Upper lobe of left lung (tissue), 6 donors: ENCODE measurements around the gene HDAC5. TPM values are rescaled to one million over a fixed set of nuclear protein-coding genes. Genes with fewer than 3 reads are reported as not detected.
A peak's percentile ranks its signal among the peaks of the same experiment; 100 is the strongest.

Experiments used
- ATAC-seq, 2 donors: fragments of 200-7000 bp; cut with Tn5 transposase; one replicate each; pipeline ENCODE4 v1.9.1; 2022; ENCODE audit warnings: mild to moderate bottlenecking in 2 of 2, moderate library complexity in 2 of 2; ENCODE audit not compliant: low FRiP score in 2 of 2
- DNase-seq, 2 donors: peaks; one replicate each; pipeline ENCODE4 v3.0.0-alpha.2; 2019 to 2020
- H3K27ac ChIP-seq, 4 donors: fragments of 200-600 bp; sonication (generic); one replicate each; pipeline ENCODE4 v1.5.1; 2016 to 2019
- H3K27me3 ChIP-seq, 4 donors: fragments of 200-600 bp; sonication (generic); one replicate each; pipeline ENCODE4 v1.5.1; 2017 to 2019
- H3K36me3 ChIP-seq, 4 donors: fragments of 200-600 bp; sonication (generic); one replicate each; pipeline ENCODE4 v1.5.1; 2016 to 2019
- H3K4me1 ChIP-seq, 4 donors: fragments of 200-600 bp; sonication (generic); one replicate each; pipeline ENCODE4 v1.5.1; 2018 to 2019
- H3K4me3 ChIP-seq, 4 donors: fragments of 200-600 bp; sonication (generic); one replicate each; pipeline ENCODE4 v1.5.1; 2017 to 2019; ENCODE audit warnings: mild to moderate bottlenecking in 2 of 4, moderate library complexity in 1 of 4
- H3K9me3 ChIP-seq, 4 donors: fragments of 200-600 bp; sonication (generic); one replicate each; pipeline ENCODE4 v1.5.1; 2018 to 2019
- EP300 ChIP-seq, 4 donors: sonication (generic); formaldehyde crosslinking; IDR thresholded peaks; one replicate each; pipeline ENCODE4 v1.5.1; 2017; ENCODE audit warnings: antibody characterized with exemption in 4 of 4, control low read depth in 2 of 4
- POLR2A ChIP-seq, 4 donors: fragments of 450-650 bp; IDR thresholded peaks; one replicate each; pipeline ENCODE4 v1.5.1; 2016 to 2017; ENCODE audit warnings: antibody characterized with exemption in 4 of 4, mild to moderate bottlenecking in 2 of 4
- POLR2AphosphoS5 ChIP-seq, 2 donors: sonication (generic); formaldehyde crosslinking; IDR thresholded peaks; one replicate each; pipeline ENCODE4 v1.5.1; 2017; ENCODE audit warnings: antibody characterized with exemption in 2 of 2
- WGBS, 2 donors: methylation state at CpG; one replicate each; pipeline ENCODE4 v1.1.5; 2017 to 2018; 5-methylcytosine and 5-hydroxymethylcytosine counted together
- total RNA-seq, 6 donors: library from RNA; depleted of rRNA in 4 of 6; stranded (reverse); fragments of >200 nt in 4 of 6; gene quantifications; one replicate each; pipeline versions ENCODE4 v1.1.0 to v1.2.1, GENCODE V29; 2016 to 2021
- TF ChIP-seq, protein P1 (sequence below), 6 experiments: fragments of 450-650 bp in 4 of 6; fragments of 200-600 bp in 2 of 6; sonication (generic) in 2 of 6; IDR thresholded peaks; one replicate each; pipeline ENCODE4 v1.5.1; 2016 to 2019; ENCODE audit warnings: antibody characterized with exemption in 6 of 6
- donor health status: DM: no; HTN: no; CAD: no; lungs with moderate emphysema.
- donor health status: DM: no; HTN: yes; CAD: no; lungs with severe emphysema.

The HDAC5 gene
- total RNA-seq, 6 donors from 2014 or later, result 59.9 to 138 (median 64.9) TPM

DNA sequence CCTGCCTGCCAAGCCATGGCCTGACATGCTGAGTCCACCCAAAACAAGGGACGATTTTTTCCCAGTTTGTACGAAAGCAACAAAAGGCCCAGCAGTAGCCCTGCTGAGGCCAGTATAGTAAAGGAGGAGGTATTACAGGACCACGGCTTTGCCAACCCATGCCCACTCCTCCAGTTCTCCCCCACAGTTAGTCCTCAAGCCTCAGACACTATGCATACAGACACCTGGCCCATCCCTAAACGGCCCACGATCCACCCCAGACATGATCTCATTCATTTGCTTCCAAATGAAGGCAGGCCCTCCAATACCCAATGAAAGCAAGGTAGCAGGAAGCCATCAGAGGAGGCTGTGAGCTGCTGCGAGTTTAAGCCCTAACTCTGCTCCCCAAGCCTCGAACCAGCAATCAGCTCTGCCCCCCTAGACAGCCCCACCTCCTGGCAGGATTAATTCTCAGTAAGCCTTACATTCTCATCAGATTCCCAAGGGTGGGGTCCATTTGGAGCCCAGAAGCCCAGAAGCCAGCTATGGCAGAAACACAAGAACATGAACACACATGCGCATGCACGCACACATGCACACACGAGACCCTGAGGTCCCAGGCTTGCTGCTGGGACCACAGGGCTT, 4.9 kb downstream of the HDAC5 start:
- peaks cover 32 to 51% (median 36%) of the 10 kb centered on the region in 4 donors for H3K4me1 ChIP-seq
- TF ChIP-seq POLR2AphosphoS5 (IDR thresholded peaks at IDR 0.05), result no peak
- no peak for TF ChIP-seq POLR2A (IDR thresholded peaks at IDR 0.05)
- TF ChIP-seq, protein P1, sequence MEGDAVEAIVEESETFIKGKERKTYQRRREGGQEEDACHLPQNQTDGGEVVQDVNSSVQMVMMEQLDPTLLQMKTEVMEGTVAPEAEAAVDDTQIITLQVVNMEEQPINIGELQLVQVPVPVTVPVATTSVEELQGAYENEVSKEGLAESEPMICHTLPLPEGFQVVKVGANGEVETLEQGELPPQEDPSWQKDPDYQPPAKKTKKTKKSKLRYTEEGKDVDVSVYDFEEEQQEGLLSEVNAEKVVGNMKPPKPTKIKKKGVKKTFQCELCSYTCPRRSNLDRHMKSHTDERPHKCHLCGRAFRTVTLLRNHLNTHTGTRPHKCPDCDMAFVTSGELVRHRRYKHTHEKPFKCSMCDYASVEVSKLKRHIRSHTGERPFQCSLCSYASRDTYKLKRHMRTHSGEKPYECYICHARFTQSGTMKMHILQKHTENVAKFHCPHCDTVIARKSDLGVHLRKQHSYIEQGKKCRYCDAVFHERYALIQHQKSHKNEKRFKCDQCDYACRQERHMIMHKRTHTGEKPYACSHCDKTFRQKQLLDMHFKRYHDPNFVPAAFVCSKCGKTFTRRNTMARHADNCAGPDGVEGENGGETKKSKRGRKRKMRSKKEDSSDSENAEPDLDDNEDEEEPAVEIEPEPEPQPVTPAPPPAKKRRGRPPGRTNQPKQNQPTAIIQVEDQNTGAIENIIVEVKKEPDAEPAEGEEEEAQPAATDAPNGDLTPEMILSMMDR (IDR thresholded peaks at IDR 0.05), result no peak
- no peak for TF ChIP-seq EP300 (IDR thresholded peaks at IDR 0.05)
- 65 to 80% methylated on average over 10 of the region's 10 CpGs for WGBS, 2 donors
- DNase-seq (no peak), ATAC-seq (no peak)
- peak overlapping the region in 2 of 4 donors; percentile 22 to 27 for H3K27ac ChIP-seq
- no peaks in the 10 kb centered on the region for H3K9me3 ChIP-seq
- no peaks in the 10 kb centered on the region for H3K27me3 ChIP-seq
- H3K4me3 ChIP-seq, result no peak overlapping the region
- peaks cover 0 to 33% (median 16%) of the 10 kb centered on the region in 4 donors for H3K36me3 ChIP-seq

DNA sequence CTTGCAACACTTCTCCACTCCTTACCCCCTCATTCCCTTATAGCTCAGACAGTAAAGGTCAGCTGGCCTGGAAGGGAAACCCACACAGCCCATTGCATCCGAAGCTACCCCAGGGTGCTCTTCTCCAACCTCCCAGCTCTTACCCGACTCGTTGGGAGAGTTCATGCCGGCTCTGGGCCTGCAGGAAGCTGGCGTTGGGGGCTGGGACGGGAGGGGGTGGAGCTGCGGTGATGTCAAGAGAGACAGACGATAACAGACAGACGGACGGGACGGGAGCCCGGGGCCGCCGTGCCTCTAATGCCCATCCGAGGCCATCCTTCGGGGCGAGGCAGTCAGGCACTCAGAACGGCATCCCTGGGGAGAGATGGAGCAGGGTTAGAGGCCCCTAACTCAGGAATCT, 6.1 kb downstream of the HDAC5 start:
- ATAC-seq (no peak), DNase-seq (peak in 1 of 2 donors; percentile 77)
- peaks cover 33 to 49% (median 37%) of the 10 kb centered on the region in 4 donors for H3K4me1 ChIP-seq
- no peaks in the 10 kb centered on the region for H3K9me3 ChIP-seq
- no peak overlapping the region for H3K27ac ChIP-seq
- WGBS, 2 donors, result 76 to 81% methylated on average over 12 to 18 of the region's 18 CpGs
- TF ChIP-seq EP300 (IDR thresholded peaks at IDR 0.05), result no peak
- TF ChIP-seq POLR2AphosphoS5 (IDR thresholded peaks at IDR 0.05), result no peak
- TF ChIP-seq, protein P1 (IDR thresholded peaks at IDR 0.05), result no peak
- no peak for TF ChIP-seq POLR2A (IDR thresholded peaks at IDR 0.05)
- no peaks in the 10 kb centered on the region for H3K27me3 ChIP-seq
- peaks cover 0 to 33% (median 16%) of the 10 kb centered on the region in 4 donors for H3K36me3 ChIP-seq
- no peak overlapping the region for H3K4me3 ChIP-seq

DNA sequence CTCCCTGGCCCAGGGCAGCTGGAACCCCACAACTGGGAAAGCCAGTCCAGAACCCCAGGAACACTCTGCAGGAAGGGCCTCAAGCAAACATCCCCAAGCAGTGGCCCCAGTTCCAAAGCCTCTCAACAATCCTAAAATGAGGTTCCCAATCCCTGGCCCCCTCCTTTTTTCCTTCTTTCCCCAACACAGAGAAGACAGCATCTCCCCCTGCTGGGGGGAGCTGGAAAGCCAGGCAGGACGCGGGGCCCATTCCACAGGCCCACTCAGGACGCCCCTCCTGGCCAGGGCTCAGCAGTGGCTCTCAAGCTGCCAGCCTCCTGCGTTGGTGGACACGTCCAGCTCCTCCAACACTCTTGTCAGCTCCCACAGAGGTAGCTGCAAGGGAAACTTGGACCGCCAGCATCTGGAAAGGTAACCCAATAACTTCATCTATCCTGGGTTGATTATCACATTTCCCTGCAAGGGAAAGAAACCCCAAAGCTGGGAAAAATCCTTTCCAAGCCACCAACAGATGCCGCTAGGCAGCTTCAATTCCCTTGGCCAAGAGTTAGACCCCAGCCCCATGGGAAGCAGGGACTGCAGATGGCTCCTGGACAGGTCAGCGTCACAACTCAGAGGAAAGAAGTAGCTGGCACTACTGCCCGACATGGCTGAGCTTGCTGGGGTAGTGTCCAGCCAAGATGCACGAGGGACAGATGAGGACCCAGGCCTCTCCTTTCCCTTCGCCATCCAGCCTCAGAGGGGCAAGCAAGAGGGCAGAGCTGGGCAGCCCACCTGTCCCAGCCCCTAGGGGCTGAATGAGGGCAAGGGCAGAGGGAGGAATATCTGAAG, 7.6 kb downstream of the HDAC5 start:
- no peak for ATAC-seq
- peaks cover 0 to 33% (median 16%) of the 10 kb centered on the region in 4 donors for H3K36me3 ChIP-seq
- H3K4me3 ChIP-seq, result no peak overlapping the region
- H3K4me1 ChIP-seq, result peaks cover 34 to 49% (median 36%) of the 10 kb centered on the region in 4 donors
- no peaks in the 10 kb centered on the region for H3K27me3 ChIP-seq
- no peak for TF ChIP-seq POLR2A (IDR thresholded peaks at IDR 0.05)
- no peak for TF ChIP-seq POLR2AphosphoS5 (IDR thresholded peaks at IDR 0.05)
- TF ChIP-seq EP300 (IDR thresholded peaks at IDR 0.05), result no peak
- TF ChIP-seq, protein P1 (IDR thresholded peaks at IDR 0.05), result peak; percentile 57 to 72 (median 67)
- DNase-seq, result no peak
- WGBS, 2 donors, result 55 to 57% methylated on average over 10 to 11 of the region's 11 CpGs
- H3K9me3 ChIP-seq, result no peaks in the 10 kb centered on the region
- peak overlapping the region in 2 of 4 donors; percentile 7 to 29 for H3K27ac ChIP-seq

DNA sequence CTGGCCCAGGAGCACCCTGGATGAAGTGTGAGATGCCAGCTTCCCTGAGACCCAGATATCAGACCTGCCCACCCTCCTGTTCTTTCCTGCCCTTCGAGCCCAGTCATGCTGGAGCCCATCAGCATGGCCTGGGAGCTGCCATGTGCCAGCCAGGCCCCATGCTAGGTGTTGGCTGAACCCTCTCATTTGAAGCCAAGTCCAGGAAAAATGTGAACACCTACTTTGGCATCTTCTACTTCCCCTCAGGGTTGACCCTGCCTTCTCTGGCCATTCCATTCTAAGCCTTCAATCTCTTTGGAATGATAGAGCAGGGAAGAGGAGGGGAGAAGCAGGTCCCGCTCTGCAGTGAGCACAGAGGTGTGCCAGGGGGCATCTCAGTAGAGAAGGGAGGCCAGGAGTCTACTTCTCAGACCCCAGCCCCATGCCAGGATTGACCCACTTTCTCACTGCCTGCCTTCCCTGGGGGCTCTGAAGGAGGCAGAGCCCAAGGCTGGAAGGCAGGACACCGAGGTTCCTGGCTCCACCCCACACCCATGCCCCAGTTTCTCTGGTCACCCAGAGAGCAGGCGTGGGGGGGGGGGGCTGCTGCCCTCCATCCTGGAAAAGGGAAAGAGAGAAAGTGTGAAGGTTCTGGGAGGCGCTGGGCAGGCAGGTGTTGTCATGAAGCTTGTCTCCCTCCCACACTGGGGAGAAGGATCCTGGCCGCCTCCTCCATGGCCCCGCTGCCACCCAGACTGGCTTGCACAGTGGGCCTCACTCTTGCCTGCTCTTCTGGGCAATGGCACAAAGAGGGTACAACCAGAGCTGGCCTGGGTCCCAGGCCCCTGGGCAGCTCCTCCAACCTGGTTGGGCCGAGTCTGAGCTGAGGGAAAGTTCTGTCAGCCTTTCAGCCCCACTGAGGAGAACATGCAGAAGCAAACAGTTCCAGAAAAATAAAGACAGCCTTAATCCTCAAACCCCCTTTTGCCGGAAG, 9.3 kb downstream of the HDAC5 start:
- H3K36me3 ChIP-seq, result peaks cover 0 to 33% (median 16%) of the 10 kb centered on the region in 4 donors
- H3K4me1 ChIP-seq, result peaks cover 40 to 55% (median 48%) of the 10 kb centered on the region in 4 donors
- 91% methylated on average over 8 to 9 of the region's 9 CpGs for WGBS, 2 donors
- DNase-seq, result no peak
- TF ChIP-seq, protein P1 (IDR thresholded peaks at IDR 0.05), result no peak
- TF ChIP-seq POLR2A (IDR thresholded peaks at IDR 0.05), result no peak
- TF ChIP-seq EP300 (IDR thresholded peaks at IDR 0.05), result no peak
- ATAC-seq, result no peak
- H3K4me3 ChIP-seq, result no peak overlapping the region
- no peaks in the 10 kb centered on the region for H3K9me3 ChIP-seq
- peak overlapping the region in 2 of 4 donors; percentile 29 to 40 for H3K27ac ChIP-seq
- no peaks in the 10 kb centered on the region for H3K27me3 ChIP-seq
